ENCODE data around the gene ATXN3. TPM values are rescaled to one million over a fixed set of nuclear protein-coding genes. Genes with fewer than 3 reads are reported as not detected.

Gene ATXN3
- total and polyA plus RNA-seq, 2 of the 13 experiments (the other 11 are each of a cell fraction or from before 2014, with no cell fraction given) = 14.9 to 17.3 TPM

GRCh38 chr14:92106143-92106926 lies at the start of gene ATXN3 (continued):
- TF ChIP-seq MXD1 (CRISPR knock-in tag; IDR thresholded peaks at IDR 0.05) = no peak
- TF ChIP-seq, protein P1, sequence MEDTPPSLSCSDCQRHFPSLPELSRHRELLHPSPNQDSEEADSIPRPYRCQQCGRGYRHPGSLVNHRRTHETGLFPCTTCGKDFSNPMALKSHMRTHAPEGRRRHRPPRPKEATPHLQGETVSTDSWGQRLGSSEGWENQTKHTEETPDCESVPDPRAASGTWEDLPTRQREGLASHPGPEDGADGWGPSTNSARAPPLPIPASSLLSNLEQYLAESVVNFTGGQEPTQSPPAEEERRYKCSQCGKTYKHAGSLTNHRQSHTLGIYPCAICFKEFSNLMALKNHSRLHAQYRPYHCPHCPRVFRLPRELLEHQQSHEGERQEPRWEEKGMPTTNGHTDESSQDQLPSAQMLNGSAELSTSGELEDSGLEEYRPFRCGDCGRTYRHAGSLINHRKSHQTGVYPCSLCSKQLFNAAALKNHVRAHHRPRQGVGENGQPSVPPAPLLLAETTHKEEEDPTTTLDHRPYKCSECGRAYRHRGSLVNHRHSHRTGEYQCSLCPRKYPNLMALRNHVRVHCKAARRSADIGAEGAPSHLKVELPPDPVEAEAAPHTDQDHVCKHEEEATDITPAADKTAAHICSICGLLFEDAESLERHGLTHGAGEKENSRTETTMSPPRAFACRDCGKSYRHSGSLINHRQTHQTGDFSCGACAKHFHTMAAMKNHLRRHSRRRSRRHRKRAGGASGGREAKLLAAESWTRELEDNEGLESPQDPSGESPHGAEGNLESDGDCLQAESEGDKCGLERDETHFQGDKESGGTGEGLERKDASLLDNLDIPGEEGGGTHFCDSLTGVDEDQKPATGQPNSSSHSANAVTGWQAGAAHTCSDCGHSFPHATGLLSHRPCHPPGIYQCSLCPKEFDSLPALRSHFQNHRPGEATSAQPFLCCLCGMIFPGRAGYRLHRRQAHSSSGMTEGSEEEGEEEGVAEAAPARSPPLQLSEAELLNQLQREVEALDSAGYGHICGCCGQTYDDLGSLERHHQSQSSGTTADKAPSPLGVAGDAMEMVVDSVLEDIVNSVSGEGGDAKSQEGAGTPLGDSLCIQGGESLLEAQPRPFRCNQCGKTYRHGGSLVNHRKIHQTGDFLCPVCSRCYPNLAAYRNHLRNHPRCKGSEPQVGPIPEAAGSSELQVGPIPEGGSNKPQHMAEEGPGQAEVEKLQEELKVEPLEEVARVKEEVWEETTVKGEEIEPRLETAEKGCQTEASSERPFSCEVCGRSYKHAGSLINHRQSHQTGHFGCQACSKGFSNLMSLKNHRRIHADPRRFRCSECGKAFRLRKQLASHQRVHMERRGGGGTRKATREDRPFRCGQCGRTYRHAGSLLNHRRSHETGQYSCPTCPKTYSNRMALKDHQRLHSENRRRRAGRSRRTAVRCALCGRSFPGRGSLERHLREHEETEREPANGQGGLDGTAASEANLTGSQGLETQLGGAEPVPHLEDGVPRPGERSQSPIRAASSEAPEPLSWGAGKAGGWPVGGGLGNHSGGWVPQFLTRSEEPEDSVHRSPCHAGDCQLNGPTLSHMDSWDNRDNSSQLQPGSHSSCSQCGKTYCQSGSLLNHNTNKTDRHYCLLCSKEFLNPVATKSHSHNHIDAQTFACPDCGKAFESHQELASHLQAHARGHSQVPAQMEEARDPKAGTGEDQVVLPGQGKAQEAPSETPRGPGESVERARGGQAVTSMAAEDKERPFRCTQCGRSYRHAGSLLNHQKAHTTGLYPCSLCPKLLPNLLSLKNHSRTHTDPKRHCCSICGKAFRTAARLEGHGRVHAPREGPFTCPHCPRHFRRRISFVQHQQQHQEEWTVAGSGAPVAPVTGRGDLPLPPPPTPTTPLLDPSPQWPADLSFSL (CRISPR knock-in tag; IDR thresholded peaks at IDR 0.05) = no peak
- TF ChIP-seq, protein P2, sequence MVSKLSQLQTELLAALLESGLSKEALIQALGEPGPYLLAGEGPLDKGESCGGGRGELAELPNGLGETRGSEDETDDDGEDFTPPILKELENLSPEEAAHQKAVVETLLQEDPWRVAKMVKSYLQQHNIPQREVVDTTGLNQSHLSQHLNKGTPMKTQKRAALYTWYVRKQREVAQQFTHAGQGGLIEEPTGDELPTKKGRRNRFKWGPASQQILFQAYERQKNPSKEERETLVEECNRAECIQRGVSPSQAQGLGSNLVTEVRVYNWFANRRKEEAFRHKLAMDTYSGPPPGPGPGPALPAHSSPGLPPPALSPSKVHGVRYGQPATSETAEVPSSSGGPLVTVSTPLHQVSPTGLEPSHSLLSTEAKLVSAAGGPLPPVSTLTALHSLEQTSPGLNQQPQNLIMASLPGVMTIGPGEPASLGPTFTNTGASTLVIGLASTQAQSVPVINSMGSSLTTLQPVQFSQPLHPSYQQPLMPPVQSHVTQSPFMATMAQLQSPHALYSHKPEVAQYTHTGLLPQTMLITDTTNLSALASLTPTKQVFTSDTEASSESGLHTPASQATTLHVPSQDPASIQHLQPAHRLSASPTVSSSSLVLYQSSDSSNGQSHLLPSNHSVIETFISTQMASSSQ (IDR thresholded peaks at IDR 0.05; ENCODE audit: low read depth) = no peak
- TF ChIP-seq, protein P2 (CRISPR knock-in tag; IDR thresholded peaks at IDR 0.05; ENCODE audit: borderline replicate concordance) = no peak
- peak; percentile 32; the same call in 1 of the 2 replicates for TF ChIP-seq SALL1 (CRISPR knock-in tag; IDR thresholded peaks at IDR 0.05)
- TF ChIP-seq, protein P3, sequence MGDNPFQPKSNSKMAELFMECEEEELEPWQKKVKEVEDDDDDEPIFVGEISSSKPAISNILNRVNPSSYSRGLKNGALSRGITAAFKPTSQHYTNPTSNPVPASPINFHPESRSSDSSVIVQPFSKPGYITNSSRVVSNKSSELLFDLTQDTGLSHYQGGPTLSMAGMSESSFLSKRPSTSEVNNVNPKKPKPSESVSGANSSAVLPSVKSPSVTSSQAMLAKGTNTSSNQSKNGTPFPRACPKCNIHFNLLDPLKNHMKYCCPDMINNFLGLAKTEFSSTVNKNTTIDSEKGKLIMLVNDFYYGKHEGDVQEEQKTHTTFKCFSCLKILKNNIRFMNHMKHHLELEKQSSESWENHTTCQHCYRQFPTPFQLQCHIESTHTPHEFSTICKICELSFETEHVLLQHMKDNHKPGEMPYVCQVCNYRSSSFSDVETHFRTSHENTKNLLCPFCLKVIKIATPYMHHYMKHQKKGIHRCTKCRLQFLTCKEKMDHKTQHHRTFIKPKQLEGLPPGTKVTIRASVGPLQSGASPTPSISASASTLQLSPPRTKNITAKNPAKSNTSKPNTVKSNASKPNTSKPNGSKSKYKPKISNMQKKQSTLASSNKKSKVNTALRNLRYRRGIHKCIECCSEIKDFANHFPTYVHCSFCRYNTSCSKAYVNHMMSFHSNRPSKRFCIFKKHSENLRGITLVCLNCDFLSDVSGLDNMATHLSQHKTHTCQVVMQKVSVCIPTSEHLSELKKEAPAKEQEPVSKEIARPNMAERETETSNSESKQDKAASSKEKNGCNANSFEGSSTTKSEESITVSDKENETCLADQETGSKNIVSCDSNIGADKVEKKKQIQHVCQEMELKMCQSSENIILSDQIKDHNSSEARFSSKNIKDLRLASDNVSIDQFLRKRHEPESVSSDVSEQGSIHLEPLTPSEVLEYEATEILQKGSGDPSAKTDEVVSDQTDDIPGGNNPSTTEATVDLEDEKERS (CRISPR knock-in tag; IDR thresholded peaks at IDR 0.05) = no peak
- TF ChIP-seq GLI4 (CRISPR knock-in tag; IDR thresholded peaks at IDR 0.05; ENCODE audit: borderline replicate concordance) = no peak
- TF ChIP-seq, protein P4, sequence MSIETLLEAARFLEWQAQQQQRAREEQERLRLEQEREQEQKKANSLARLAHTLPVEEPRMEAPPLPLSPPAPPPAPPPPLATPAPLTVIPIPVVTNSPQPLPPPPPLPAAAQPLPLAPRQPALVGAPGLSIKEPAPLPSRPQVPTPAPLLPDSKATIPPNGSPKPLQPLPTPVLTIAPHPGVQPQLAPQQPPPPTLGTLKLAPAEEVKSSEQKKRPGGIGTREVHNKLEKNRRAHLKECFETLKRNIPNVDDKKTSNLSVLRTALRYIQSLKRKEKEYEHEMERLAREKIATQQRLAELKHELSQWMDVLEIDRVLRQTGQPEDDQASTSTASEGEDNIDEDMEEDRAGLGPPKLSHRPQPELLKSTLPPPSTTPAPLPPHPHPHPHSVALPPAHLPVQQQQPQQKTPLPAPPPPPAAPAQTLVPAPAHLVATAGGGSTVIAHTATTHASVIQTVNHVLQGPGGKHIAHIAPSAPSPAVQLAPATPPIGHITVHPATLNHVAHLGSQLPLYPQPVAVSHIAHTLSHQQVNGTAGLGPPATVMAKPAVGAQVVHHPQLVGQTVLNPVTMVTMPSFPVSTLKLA (IDR thresholded peaks at IDR 0.05) = peak; percentile 37; the same call in 1 of the 2 replicates
- TF ChIP-seq SRY (CRISPR knock-in tag; IDR thresholded peaks at IDR 0.05) = no peak
- TF ChIP-seq PHF5A (CRISPR knock-in tag; IDR thresholded peaks at IDR 0.05; ENCODE audit: low read depth, unreplicated experiment) = no peak
- peak; percentile 49; the same call in 1 of the 2 replicates for TF ChIP-seq MED1 (CRISPR knock-in tag; IDR thresholded peaks at IDR 0.05)

Data from HepG2 (cell line).